ENCODE measurements around the gene APLN. TPM values are rescaled to one million over a fixed set of nuclear protein-coding genes. Genes with fewer than 3 reads are reported as not detected.

The APLN gene
- total and polyA plus RNA-seq, 5 donors from 2014 or later: not detected

DNA sequence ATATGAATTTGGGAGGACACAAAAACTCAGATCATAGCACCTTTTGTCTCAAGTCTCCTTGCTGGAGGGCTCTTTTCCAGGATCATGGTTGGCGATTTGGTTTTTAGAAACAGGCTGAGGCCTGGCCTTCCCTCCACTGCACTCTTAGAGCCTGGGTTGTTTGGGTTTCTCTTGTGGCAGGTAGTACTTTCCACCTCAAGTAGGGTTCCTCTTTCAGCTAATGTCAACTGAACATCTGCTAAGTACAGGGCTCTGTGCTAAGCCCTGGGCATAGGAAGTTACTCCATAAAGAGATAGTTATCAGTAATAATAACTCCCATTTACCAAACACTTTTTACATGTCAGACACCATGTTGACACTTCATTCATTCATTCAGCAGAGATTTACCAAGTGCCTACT lies 28.2 kb upstream of the APLN start:
- Mint-ChIP-seq H3K4me3 (no peak overlapping the region), H3K4me1 (peaks cover 0 to 12% (median 3%) of the 10 kb centered on the region in 4 donors), H3K27me3 (no peaks in the 10 kb centered on the region), H3K9me3 (no peaks in the 10 kb centered on the region), H3K27ac (no peak overlapping the region), H3K36me3 (no peaks in the 10 kb centered on the region)
- no peaks in the 10 kb centered on the region for H3K36me3 ChIP-seq (ENCODE audit: control insufficient read depth, insufficient read depth, low read length)
- no peak overlapping the region for H3K27ac ChIP-seq (ENCODE audit: insufficient read depth, low read length, poor library complexity, severe bottlenecking)
- no peak overlapping the region for H3K4me3 ChIP-seq (ENCODE audit: low read depth, low read length)
- DNase-seq (no peak), ATAC-seq (ENCODE audit: low read depth in 2 of 2) (no peak)
- no peaks in the 10 kb centered on the region for H3K9me3 ChIP-seq (ENCODE audit: control insufficient read depth in 2 of 2, low read length in 2 of 2)
- H3K27me3 ChIP-seq (ENCODE audit: control insufficient read depth, insufficient read depth, low read length): no peaks in the 10 kb centered on the region
- peaks cover 9% of the 10 kb centered on the region for H3K4me1 ChIP-seq (ENCODE audit: control insufficient read depth, insufficient read depth, low read length, poor library complexity, severe bottlenecking)

DNA sequence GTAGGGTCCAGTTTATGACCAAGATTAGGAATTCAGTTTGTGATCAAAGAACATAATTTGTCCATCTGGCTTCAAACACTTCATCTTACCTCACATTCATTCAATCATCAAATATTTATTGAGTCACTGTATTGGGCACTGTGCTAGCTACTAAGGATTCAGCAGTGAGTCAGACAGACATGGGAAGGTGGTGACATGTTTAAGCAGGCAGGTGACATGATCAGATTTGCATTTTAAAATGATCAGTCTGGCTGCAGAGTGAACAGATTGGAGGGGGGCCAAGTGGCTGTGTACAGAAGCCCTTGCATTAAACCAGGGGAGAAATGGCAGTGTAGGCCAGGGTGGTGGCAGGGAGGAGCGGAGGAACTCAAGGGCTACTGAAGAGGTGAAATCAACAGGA lies 25.1 kb upstream of the APLN start:
- ATAC-seq (ENCODE audit: low read depth in 2 of 2) (no peak), DNase-seq (no peak)
- Mint-ChIP-seq H3K36me3 (no peaks in the 10 kb centered on the region), H3K27me3 (no peaks in the 10 kb centered on the region), H3K27ac (peak overlapping the region in 2 of 3 donors; percentile 8 to 38), H3K9me3 (no peaks in the 10 kb centered on the region), H3K4me1 (peaks cover 0 to 17% (median 7%) of the 10 kb centered on the region in 4 donors), H3K4me3 (no peak overlapping the region)
- Histone ChIP-seq H3K4me3 (ENCODE audit: low read depth, low read length) (no peak overlapping the region), H3K9me3 (ENCODE audit: control insufficient read depth in 2 of 2, low read length in 2 of 2) (no peaks in the 10 kb centered on the region), H3K27ac (ENCODE audit: insufficient read depth, low read length, poor library complexity, severe bottlenecking) (no peak overlapping the region), H3K4me1 (ENCODE audit: control insufficient read depth, insufficient read depth, low read length, poor library complexity, severe bottlenecking) (peaks cover 9% of the 10 kb centered on the region), H3K36me3 (ENCODE audit: control insufficient read depth, insufficient read depth, low read length) (no peaks in the 10 kb centered on the region), H3K27me3 (ENCODE audit: control insufficient read depth, insufficient read depth, low read length) (no peaks in the 10 kb centered on the region)

DNA sequence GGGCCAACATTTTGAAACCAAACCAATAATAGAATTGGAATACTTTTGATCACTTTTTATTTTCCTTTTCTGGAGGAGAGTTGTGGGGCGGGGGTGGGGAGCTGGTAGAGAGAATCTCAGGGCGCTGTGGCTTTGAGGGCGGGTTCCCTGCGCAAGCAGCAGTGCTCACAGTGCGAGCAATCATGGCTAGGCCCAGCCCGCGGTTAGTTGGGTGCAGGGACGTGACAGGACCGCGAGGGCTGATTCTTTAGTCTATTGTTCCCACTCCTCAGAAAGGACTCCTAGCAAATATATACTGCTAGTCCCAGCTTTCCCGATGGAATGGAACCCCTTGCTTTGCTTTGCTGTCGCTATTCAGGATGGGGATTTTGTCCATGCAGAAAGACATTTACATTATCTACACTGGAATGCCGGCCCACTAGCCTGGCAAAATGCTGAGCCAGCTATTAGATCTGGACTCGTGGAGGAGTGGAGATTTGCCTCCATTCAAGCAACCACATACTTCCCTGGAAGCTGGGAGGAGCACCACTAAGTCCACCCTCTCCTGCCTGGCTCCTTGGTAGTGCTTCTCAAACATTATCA lies 23.9 kb upstream of the APLN start:
- no peaks in the 10 kb centered on the region for H3K36me3 ChIP-seq (ENCODE audit: control insufficient read depth, insufficient read depth, low read length)
- Mint-ChIP-seq H3K27ac (peak overlapping the region in 1 of 3 donors; percentile 29), H3K4me3 (peak overlapping the region; percentile 51 to 82 (median 78)), H3K27me3 (no peaks in the 10 kb centered on the region), H3K9me3 (no peaks in the 10 kb centered on the region), H3K36me3 (no peaks in the 10 kb centered on the region), H3K4me1 (peaks cover 0 to 17% (median 7%) of the 10 kb centered on the region in 4 donors)
- no peak overlapping the region for H3K27ac ChIP-seq (ENCODE audit: insufficient read depth, low read length, poor library complexity, severe bottlenecking)
- H3K27me3 ChIP-seq (ENCODE audit: control insufficient read depth, insufficient read depth, low read length): no peaks in the 10 kb centered on the region
- no peaks in the 10 kb centered on the region for H3K9me3 ChIP-seq (ENCODE audit: control insufficient read depth in 2 of 2, low read length in 2 of 2)
- H3K4me3 ChIP-seq (ENCODE audit: low read depth, low read length): peak overlapping the region; percentile 53
- DNase-seq (peak in 1 of 3 donors; percentile 57), ATAC-seq (ENCODE audit: low read depth in 2 of 2) (peak; percentile 32 to 63)
- peaks cover 9% of the 10 kb centered on the region for H3K4me1 ChIP-seq (ENCODE audit: control insufficient read depth, insufficient read depth, low read length, poor library complexity, severe bottlenecking)

DNA sequence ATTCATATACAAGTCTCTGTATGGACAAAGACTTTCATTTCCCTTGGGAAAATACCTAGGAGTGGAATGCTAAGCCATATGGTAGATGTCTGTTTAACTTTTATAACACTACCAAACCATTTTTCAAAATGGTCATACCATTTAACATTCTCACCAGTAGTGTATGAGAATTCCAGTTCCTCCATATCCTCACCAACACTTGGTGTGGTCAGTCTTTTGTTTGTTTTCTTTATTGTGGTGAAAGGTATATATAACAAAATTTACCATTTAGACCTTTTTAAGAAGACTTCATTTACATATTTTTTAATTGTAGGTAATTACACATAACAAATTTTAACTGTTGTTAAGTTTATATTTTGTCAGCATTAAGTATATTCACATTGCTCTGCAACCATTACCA lies 12.7 kb upstream of the APLN start:
- no peaks in the 10 kb centered on the region for H3K9me3 ChIP-seq (ENCODE audit: control insufficient read depth in 2 of 2, low read length in 2 of 2)
- no peaks in the 10 kb centered on the region for H3K36me3 Mint-ChIP-seq
- H3K9me3 Mint-ChIP-seq: peaks cover 0 to 5% (median 2%) of the 10 kb centered on the region in 7 donors
- H3K4me3 Mint-ChIP-seq: no peak overlapping the region
- H3K27ac Mint-ChIP-seq: no peak overlapping the region
- H3K4me3 ChIP-seq (ENCODE audit: low read depth, low read length): no peak overlapping the region
- H3K27me3 ChIP-seq (ENCODE audit: control insufficient read depth, insufficient read depth, low read length): no peaks in the 10 kb centered on the region
- no peak overlapping the region for H3K27ac ChIP-seq (ENCODE audit: insufficient read depth, low read length, poor library complexity, severe bottlenecking)
- no peak for ATAC-seq (ENCODE audit: low read depth in 2 of 2)
- DNase-seq: no peak
- no peaks in the 10 kb centered on the region for H3K4me1 ChIP-seq (ENCODE audit: control insufficient read depth, insufficient read depth, low read length, poor library complexity, severe bottlenecking)
- no peaks in the 10 kb centered on the region for H3K36me3 ChIP-seq (ENCODE audit: control insufficient read depth, insufficient read depth, low read length)
- H3K27me3 Mint-ChIP-seq: peaks cover 35% of the 10 kb centered on the region
- peaks cover 0 to 2% (median 0%) of the 10 kb centered on the region in 4 donors for H3K4me1 Mint-ChIP-seq

DNA sequence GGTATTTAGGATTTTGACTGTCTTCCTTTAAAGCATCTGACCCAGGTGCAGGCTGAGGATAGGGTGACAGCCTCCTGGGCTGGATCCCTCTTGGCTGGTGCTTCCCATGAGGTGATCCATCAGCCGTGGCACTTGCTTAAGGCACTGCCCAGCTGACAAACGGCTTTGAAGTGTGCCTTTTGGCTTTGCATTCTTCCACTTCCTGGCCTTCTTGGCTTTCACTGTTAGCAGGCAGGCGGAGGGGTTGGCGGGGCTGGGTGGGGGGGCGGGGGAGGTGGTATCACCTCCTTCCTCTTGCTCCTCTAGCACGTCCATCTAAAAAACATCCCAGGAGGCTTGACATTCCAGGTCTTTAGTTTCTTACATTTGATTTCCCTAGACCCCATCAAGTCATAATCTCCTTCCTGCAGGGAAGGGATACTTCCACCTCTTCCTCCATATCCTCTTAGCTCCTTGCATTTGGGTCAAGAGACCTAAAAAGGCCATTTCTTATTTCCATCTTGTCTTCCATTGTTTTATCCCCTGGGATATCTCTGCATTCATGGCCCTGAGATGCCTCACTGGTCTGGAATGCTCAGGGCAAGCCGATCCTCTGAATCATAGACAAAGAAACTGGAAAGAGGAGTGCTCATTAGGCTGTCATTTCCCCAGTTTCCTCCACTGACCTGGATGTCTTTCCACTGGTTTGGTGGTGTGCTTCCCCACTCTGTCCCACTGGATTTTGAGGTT lies 11.3 kb upstream of the APLN start:
- Mint-ChIP-seq H3K27me3 (peaks cover 41% of the 10 kb centered on the region), H3K9me3 (peaks cover 0 to 5% (median 2%) of the 10 kb centered on the region in 7 donors), H3K36me3 (no peaks in the 10 kb centered on the region), H3K27ac (no peak overlapping the region), H3K4me1 (peaks cover 0 to 2% (median 0%) of the 10 kb centered on the region in 4 donors), H3K4me3 (no peak overlapping the region)
- DNase-seq (no peak), ATAC-seq (ENCODE audit: low read depth in 2 of 2) (no peak)
- no peaks in the 10 kb centered on the region for H3K9me3 ChIP-seq (ENCODE audit: control insufficient read depth in 2 of 2, low read length in 2 of 2)
- peaks cover 2% of the 10 kb centered on the region for H3K27me3 ChIP-seq (ENCODE audit: control insufficient read depth, insufficient read depth, low read length)
- H3K4me3 ChIP-seq (ENCODE audit: low read depth, low read length): no peak overlapping the region
- H3K4me1 ChIP-seq (ENCODE audit: control insufficient read depth, insufficient read depth, low read length, poor library complexity, severe bottlenecking): no peaks in the 10 kb centered on the region
- no peaks in the 10 kb centered on the region for H3K36me3 ChIP-seq (ENCODE audit: control insufficient read depth, insufficient read depth, low read length)
- no peak overlapping the region for H3K27ac ChIP-seq (ENCODE audit: insufficient read depth, low read length, poor library complexity, severe bottlenecking)

DNA sequence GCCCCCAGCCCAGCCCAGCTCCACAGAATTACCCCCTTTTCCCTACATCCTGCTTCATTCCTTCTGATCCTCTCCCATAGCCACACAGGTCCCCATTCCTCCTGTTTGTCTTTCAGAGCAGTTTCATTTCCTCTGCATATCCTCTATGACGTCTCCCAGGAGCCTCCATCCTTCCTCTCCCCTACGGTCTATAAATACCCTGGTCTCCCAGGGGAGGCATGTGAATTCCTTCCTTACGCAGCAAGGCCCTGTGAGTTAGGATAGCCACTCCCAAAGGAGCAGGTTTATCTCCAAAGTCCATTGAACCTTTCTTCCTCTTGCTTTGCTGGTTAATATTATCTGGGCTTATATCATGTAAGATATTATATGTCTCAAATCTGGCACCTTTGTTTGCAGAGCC lies 8.4 kb upstream of the APLN start:
- peaks cover 2% of the 10 kb centered on the region for H3K27me3 ChIP-seq (ENCODE audit: control insufficient read depth, insufficient read depth, low read length)
- DNase-seq: no peak
- no peaks in the 10 kb centered on the region for H3K4me1 ChIP-seq (ENCODE audit: control insufficient read depth, insufficient read depth, low read length, poor library complexity, severe bottlenecking)
- no peak for ATAC-seq (ENCODE audit: low read depth in 2 of 2)
- H3K27ac Mint-ChIP-seq: no peak overlapping the region
- no peaks in the 10 kb centered on the region for H3K9me3 ChIP-seq (ENCODE audit: control insufficient read depth in 2 of 2, low read length in 2 of 2)
- no peak overlapping the region for H3K4me3 Mint-ChIP-seq
- peaks cover 0 to 2% (median 0%) of the 10 kb centered on the region in 4 donors for H3K4me1 Mint-ChIP-seq
- peaks cover 39% of the 10 kb centered on the region for H3K27me3 Mint-ChIP-seq
- H3K36me3 Mint-ChIP-seq: no peaks in the 10 kb centered on the region
- H3K9me3 Mint-ChIP-seq: peaks cover 0 to 4% (median 2%) of the 10 kb centered on the region in 7 donors
- no peak overlapping the region for H3K4me3 ChIP-seq (ENCODE audit: low read depth, low read length)
- no peak overlapping the region for H3K27ac ChIP-seq (ENCODE audit: insufficient read depth, low read length, poor library complexity, severe bottlenecking)
- no peaks in the 10 kb centered on the region for H3K36me3 ChIP-seq (ENCODE audit: control insufficient read depth, insufficient read depth, low read length)

DNA sequence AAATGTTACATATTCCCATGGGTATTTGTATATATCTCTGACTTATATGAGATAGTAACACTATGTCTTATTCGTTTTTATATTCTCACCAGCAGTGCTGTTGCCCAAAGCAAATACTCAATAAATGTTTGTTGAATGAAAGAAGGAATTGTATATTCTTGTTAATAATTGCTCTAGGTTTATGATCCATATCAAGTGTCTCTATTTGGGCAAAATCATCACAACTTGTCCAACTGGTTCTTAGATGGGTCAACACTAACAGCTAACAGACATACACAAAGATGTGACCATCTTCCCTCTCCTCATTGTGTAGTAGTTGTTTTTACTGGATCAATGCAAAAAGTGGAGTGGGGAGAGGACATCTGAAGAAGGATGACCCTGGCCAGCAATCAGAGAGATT lies 6.6 kb upstream of the APLN start:
- peaks cover 29% of the 10 kb centered on the region for H3K27me3 Mint-ChIP-seq
- DNase-seq (no peak), ATAC-seq (ENCODE audit: low read depth in 2 of 2) (no peak)
- Histone ChIP-seq H3K9me3 (ENCODE audit: control insufficient read depth in 2 of 2, low read length in 2 of 2) (no peaks in the 10 kb centered on the region), H3K4me1 (ENCODE audit: control insufficient read depth, insufficient read depth, low read length, poor library complexity, severe bottlenecking) (no peaks in the 10 kb centered on the region), H3K4me3 (ENCODE audit: low read depth, low read length) (no peak overlapping the region), H3K27ac (ENCODE audit: insufficient read depth, low read length, poor library complexity, severe bottlenecking) (no peak overlapping the region), H3K36me3 (ENCODE audit: control insufficient read depth, insufficient read depth, low read length) (no peaks in the 10 kb centered on the region), H3K27me3 (ENCODE audit: control insufficient read depth, insufficient read depth, low read length) (peaks cover 2% of the 10 kb centered on the region)
- no peak overlapping the region for H3K4me3 Mint-ChIP-seq
- H3K4me1 Mint-ChIP-seq: peaks cover 0 to 2% (median 0%) of the 10 kb centered on the region in 4 donors
- no peaks in the 10 kb centered on the region for H3K36me3 Mint-ChIP-seq
- H3K27ac Mint-ChIP-seq: no peak overlapping the region
- peaks cover 0 to 2% (median 0%) of the 10 kb centered on the region in 7 donors for H3K9me3 Mint-ChIP-seq

DNA sequence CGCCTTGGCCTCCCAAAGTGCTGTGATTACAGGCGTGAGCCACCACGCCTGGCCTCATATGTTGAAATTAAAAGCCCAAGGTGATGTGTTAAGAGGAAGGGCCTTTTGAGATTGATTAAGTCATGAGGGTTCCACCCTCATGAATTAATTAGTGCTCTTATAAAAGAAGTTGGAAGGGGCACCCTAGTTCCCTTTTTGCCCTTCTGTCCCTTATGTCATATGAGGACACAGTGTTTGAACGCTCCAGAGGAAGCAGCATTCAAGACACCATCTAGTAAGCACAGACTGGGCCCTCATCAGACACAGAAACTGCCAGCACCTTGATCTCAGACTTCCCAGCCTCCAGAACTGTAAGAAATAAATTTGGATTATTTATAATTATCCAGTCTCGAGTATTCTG lies 5.1 kb upstream of the APLN start:
- no peak for DNase-seq
- H3K27me3 Mint-ChIP-seq: peaks cover 31% of the 10 kb centered on the region
- Histone ChIP-seq H3K27ac (ENCODE audit: insufficient read depth, low read length, poor library complexity, severe bottlenecking) (no peak overlapping the region), H3K4me3 (ENCODE audit: low read depth, low read length) (no peak overlapping the region), H3K9me3 (ENCODE audit: control insufficient read depth in 2 of 2, low read length in 2 of 2) (no peaks in the 10 kb centered on the region), H3K27me3 (ENCODE audit: control insufficient read depth, insufficient read depth, low read length) (peaks cover 2% of the 10 kb centered on the region), H3K4me1 (ENCODE audit: control insufficient read depth, insufficient read depth, low read length, poor library complexity, severe bottlenecking) (peaks cover 3% of the 10 kb centered on the region), H3K36me3 (ENCODE audit: control insufficient read depth, insufficient read depth, low read length) (no peaks in the 10 kb centered on the region)
- peaks cover 0 to 2% (median 0%) of the 10 kb centered on the region in 7 donors for H3K9me3 Mint-ChIP-seq
- no peak overlapping the region for H3K27ac Mint-ChIP-seq
- no peak overlapping the region for H3K4me3 Mint-ChIP-seq
- H3K36me3 Mint-ChIP-seq: no peaks in the 10 kb centered on the region
- H3K4me1 Mint-ChIP-seq: peaks cover 0 to 9% (median under 1%) of the 10 kb centered on the region in 4 donors
- ATAC-seq (ENCODE audit: low read depth in 2 of 2): no peak

Data from CD4-positive, CD25-positive, alpha-beta regulatory T cell (primary cell).